ENCODE results near the gene EMC6. TPM values are rescaled to one million over a fixed set of nuclear protein-coding genes. Genes with fewer than 3 reads are reported as not detected.

EMC6 gene
- total and polyA plus RNA-seq, 2 of the 4 experiments (the other 2 are of a cell fraction) = 10.9 to 80.5 TPM

GRCh38 chr17:3688852-3689261 lies 20.2 kb downstream of the EMC6 start:
- Histone ChIP-seq H2BK20ac (ENCODE audit: low read depth, low read length) (no peak overlapping the region), H4K5ac (ENCODE audit: low read depth, low read length) (no peak overlapping the region), H4K91ac (ENCODE audit: insufficient read depth, low read depth, low read length) (no peak overlapping the region), H4K20me1 (ENCODE audit: insufficient read depth, low read length) (no peaks in the 10 kb centered on the region), H3K18ac (ENCODE audit: low read depth, low read length) (no peak overlapping the region), H3K27me3 (ENCODE audit: control insufficient read depth, insufficient read depth, low read length) (peaks cover 9% of the 10 kb centered on the region), H3K79me1 (ENCODE audit: low read depth in 1 of 2, low read length in 2 of 2) (no peaks in the 10 kb centered on the region), H3K14ac (replicated peaks; ENCODE audit: low read depth, low read length) (no peak overlapping the region), H2AK5ac (ENCODE audit: low read depth, low read length) (no peak overlapping the region), H3K4me1 (ENCODE audit: control insufficient read depth, insufficient read depth, low read length) (no peaks in the 10 kb centered on the region), H2BK120ac (ENCODE audit: low read depth, low read length) (no peak overlapping the region), H3K9me3 (ENCODE audit: control insufficient read depth, insufficient read depth, low read length) (no peaks in the 10 kb centered on the region), H2BK15ac (ENCODE audit: low read depth, low read length) (no peak overlapping the region), H2AK9ac (replicated peaks; ENCODE audit: low read depth, low read length, poor library complexity) (no peak overlapping the region), H2BK5ac (ENCODE audit: low read depth, low read length, poor library complexity, severe bottlenecking) (no peak overlapping the region), H3K9me1 (ENCODE audit: insufficient read depth, low read length) (no peaks in the 10 kb centered on the region), H3K9ac (ENCODE audit: low read depth, low read length) (no peak overlapping the region), H3K27ac (ENCODE audit: insufficient read depth, low read length) (no peak overlapping the region), H3K56ac (ENCODE audit: extremely low read depth, insufficient read depth, low read length) (no peak overlapping the region), H3K4me3 (ENCODE audit: insufficient read depth, low read depth, low read length) (no peak overlapping the region), H3K4me2 (ENCODE audit: low read depth, low read length) (no peak overlapping the region), H3K4ac (ENCODE audit: low read depth, low read length) (no peak overlapping the region), H3K36me3 (ENCODE audit: control insufficient read depth, insufficient read depth, low read length) (no peaks in the 10 kb centered on the region), H4K8ac (ENCODE audit: low read depth in 2 of 2, low read length in 2 of 2) (no peak overlapping the region), H3K23ac (ENCODE audit: low read depth, low read length) (no peak overlapping the region), H2AFZ (replicated peaks; ENCODE audit: low read length, poor library complexity) (no peak overlapping the region)
- in situ Hi-C loops (cut with MboI; ENCODE audit: low sequenced_read_pairs) = no loop called here
- no peak for TF ChIP-seq RAD21 (IDR thresholded peaks at IDR 0.05; ENCODE audit: low read length)
- intact Hi-C loops (cut with micrococcal nuclease) = no loop called here
- ChIA-PET CTCF (no interaction called here), POLR2A (ENCODE audit: unreplicated experiment) (no interaction called here)
- DNase-seq = no peak
- no peak for ATAC-seq (ENCODE audit: low read depth)
- 77% methylated on average over 5 of the region's 14 CpGs; no CpG with 5 or more reads in 1 of the 2 experiments for WGBS, 2 experiments (ENCODE audit: extremely low coverage in 2 of 2, insufficient read length in 1 of 2)
- no TSS peak for BruUV-seq (replicated peaks)
- dilution Hi-C loops (cut with HindIII; ENCODE audit: low sequenced_read_pairs, unreplicated experiment) = no loop called here
